Stimulated activated CD4-positive, alpha-beta T cell treated with anti-CD3 and anti-CD28 coated beads, Interleukin-2, amount 100 ng/mL, for 24 hours (primary cell): ENCODE data around the gene MRPS23.
A peak's percentile ranks its signal among the peaks of the same experiment; 100 is the strongest.

Source experiments
- DNase-seq, 2 donors: peaks; one replicate each; pipeline ENCODE4 v3.0.0-alpha.2; 2020

Gene MRPS23

DNA sequence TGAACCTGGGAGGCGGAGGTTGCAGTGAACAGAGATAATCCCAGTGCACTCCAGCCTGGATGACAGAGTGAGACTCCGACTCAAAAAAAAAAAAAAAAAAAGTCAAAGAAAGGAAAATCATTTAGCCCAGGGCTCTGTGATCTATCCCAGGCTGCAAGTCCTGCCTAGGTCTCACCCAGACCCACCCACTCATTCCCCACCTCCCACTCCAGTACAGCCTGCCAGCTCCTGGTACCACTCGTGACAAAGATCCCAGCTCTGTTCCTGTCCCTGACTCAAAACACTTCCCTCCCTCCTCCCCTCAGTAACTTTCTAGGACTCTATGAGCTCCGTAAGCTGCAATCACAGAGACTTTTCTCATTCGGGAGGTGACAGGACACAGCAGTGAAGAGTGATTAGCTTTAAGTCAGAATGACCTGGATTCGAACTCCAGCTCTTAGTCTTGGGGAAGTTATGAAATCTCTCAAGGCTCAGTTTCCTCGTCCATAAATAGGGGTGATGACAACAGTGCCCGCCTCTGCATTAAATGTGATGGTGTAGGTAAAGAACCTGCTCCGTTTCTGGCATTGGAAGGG is 28.0 kb upstream of the MRPS23 start:
- no peak for DNase-seq

DNA sequence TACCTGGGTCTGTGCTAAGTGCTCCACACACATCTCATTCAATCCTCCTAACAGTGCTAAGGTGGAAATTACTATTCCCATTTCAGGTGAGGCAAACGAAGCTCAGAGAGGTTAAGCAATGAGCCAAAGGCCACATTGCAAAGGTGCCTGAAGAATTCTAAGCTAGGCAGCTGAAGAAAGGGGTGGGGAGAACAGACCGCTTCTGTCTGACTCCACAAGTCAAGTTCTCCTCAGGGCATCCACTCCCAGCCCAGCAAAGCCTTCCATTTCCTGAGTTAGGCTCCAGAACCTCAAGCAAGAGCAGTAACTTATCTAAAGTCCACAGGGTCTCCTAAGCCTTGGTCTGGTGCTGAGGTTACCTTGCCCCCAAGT is 27.0 kb upstream of the MRPS23 start:
- DNase-seq = no peak

DNA sequence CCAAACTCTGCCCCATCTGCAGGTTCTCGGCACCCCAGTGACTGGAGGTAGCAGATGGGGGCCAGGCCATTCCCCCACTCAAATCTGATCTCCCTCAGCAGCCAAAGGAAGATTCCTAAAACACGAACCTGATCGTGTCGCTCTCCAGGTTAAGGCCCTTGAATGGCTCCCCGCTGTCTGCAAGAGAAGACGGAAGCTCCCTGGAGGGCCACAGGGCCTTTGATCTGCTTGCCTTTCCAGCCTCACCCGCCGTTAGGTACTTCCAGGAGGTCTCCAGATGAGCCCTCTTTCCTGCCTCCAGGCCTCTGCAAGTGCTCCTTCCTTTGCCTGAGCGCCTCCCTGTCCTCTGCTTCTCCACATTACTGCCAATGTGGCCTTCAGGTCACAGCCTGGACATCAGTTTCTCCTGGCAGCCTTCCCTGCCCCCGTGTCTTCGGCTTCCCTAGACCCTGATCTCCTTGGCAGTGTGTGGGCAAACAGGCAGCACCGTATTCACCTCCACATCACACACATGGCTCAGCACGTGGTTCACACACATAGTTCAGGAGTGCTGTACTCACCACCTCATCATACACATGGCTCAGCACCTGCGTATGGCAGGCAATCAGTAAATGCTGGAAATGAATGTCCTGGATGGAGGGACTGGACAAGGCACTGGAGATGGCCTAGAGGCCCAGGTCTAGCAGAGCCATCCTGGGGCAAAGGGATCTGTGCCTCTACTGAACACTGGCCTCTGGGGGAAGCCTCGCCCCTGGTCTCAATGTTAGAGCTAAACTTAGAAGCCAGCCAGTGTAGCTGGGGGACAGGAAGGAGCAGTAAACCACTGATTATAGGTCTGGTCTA is 26.4 kb upstream of the MRPS23 start:
- DNase-seq = no peak

DNA sequence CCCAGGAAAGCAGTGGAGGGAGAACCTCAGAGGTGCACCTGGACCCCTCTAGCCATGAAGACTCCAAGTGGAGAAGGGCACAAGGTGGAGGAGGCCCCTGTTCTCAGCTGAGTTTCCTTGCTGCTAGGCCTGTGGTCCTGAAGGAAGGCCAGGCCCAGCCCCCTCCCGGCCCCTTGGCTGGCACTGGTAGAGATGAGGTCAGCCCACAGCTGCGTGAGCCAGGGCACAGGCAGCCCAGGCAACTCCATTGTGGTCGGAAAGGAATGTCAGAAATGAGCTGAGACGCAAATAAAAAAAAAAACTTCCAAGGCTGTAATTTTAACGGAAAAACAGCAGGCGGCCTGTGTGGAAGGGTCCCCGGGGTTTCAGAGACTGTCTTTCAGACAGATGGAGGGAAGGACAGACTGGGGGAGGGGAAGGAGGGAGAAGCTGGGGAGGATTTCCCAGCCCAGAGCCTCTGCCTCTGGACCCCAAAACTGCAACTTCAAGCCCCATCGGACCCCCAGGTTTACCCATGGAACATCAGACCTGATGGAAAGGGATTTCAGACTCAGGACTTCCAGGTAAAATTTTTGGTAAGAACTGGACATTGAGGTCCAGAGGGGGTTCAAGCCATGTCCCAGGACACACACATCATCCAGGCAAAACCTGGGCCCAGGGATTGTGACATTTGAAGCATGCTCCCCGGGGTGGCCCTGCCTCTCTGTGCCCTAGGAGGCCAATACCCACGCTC is 25.6 kb upstream of the MRPS23 start:
- no peak for DNase-seq

DNA sequence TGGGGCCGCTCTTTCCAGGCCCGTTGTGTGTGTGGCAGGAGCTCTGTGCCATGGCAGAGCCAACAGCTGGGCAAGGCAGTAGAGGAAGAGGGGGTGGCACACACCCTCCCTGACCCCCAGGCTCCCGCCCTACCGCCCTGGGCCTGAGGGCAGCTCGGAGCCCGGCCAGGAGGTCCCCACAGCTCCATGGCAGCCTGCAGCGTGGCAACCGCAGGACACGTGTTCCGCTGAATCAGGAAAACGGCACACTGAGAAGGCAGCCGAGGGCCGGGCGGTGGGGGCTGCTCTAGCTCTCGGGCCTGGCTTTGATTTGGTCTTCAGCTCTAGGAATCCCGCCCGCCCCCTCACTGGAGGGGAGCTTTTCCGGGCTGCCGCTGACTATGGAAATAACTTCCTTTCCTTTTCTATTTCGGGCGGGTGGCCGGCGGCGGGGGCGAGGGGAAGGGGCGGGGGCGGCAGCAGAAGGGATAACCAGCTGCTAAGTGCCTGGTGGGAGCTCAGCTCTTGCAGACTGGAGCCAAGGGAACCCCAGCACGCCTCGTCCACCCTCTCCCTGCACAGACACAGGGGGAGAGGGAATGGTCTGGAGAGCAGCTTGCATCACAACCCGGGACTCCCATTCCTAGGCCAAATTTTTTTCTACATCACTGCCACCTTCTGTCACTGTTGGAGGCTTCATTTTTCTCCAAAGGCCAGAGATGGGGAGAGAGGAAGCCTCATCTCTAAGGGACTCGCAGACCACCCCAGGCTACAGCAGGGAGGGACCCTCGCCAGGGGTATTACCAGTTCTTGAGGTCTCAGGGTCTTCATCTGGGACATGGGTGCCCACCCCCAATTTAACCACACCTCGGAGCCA is 24.8 kb upstream of the MRPS23 start:
- peak; percentile 43 to 50 for DNase-seq

DNA sequence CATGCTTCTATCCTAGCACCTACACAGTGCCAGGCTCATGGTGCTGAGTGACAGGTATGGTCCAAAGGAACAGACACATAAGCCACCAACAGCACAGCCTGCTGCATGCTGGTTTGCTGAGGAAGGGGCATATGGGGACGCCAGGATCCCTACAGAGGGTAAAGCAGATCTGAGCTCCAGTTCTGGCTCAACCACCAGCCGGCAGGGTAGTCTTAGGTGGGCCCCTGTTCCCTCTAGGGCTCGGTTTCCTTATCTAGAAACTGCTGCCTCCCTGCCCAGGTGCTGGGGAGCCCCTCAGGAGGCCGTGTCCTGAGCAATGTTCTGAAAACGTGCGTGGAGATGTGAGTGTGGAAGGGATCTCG is 24.2 kb upstream of the MRPS23 start:
- DNase-seq = no peak

DNA sequence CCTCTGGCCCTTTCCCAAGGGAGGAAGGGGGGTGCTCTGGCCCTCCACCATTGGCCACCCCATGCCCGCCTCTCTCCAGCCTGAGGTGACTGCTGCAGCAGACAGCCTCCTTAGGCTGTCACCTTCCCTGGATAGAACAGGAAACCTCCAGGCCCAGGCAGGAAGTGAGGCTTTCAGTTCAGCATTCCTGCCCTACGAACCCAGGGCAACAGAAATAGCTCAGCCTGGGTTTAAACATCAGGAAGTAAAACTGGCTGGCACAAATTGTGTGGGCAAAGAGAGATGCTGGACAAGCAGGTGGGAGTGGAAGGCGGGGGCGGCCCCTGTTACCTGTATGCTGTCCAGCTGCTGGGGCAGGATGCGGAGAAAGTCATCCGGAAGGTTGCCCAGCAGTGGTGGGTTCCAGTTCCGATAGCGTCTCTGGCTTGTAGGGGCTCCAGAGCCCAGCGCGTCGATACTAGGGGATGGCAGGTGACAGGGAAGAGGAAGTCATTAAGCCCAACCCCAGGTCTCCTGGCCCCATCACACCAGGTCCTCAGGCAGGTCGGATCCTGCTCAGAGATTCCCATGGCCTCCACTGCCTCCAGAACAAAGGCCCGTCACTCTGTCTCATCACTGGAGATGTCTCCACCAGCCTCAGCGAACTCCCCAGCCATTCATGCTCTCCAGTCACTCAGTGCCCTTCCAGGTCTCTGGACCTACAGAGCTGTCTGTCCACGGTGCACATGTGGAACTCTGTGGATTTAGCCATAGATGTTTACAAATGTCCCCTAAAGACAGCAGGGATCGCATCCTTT is 23.6 kb upstream of the MRPS23 start:
- DNase-seq = no peak

DNA sequence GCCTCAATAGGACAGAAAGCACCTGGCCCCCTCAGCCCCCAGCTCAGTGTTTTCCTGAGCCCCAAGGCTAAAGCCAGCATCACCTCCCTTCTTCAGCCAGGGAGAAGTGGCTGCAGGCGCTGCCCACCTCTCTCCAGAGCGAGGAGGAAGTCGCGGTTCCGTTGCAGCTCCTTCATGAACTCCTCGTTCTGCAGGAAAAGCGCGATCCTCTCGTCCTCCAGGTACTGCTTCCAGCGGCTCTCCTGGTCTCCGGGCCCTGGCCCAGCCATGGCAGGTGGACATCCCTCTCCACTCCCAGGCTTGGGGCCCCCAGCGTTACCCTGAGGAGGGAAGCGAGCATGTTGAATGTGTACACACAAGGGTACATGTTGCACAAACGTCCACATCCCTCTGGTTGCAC is 22.7 kb upstream of the MRPS23 start:
- no peak for DNase-seq

DNA sequence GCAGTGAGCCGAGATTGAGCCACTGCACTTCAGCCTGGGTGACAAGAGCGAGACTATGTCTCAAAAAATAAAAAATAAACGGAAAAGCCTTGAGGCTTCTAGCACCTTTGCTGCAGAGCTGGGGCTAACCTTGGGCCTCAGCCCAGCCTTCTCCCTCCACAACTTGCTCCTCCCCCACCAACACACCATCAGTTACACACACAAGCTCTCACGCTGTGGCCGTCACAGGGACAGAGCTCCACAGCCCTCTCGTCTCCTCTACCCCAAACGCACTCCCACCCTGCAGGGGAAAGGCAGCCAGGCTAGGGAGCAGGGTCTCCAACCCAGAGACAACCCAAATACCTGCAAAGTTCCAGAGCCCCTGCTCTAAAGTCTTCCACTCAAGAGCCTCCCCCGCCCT is 22.0 kb upstream of the MRPS23 start:
- DNase-seq = no peak

DNA sequence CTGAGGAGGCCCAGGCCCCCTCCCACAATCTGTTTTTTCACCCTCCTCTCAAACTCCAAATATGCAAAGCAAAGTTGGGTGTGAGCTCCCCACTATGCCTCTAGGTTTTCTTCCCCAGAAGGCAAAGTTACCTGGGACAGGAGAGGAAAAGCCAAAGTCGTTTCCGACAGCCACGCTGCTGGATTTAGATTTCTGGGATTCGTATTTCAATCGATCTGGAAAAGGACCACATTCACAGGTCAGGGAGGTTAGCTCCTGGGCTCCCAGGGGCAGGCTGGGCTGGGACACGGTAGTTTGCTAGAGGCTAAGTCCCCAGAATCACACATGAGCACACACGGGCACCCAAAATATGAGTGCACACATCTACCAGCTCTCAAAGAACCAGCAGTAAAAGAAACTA is 21.3 kb upstream of the MRPS23 start:
- DNase-seq = no peak

DNA sequence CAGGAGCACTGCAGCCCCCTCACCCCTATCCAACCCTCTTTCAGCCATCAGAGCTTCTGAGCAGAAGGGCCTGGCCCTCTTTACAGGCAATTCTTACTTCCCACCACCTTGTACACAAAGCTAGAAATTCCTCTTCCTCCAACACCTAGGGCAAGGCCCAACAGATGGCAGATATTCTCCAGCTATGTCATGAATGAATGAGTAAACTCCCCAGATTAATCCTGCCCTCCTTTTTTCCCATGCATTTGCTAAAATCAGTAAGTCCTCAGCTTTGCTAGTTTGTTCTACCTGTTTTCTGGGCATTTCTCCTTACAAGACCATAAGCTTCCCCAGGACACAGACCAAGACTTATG is 20.4 kb upstream of the MRPS23 start:
- DNase-seq = no peak

DNA sequence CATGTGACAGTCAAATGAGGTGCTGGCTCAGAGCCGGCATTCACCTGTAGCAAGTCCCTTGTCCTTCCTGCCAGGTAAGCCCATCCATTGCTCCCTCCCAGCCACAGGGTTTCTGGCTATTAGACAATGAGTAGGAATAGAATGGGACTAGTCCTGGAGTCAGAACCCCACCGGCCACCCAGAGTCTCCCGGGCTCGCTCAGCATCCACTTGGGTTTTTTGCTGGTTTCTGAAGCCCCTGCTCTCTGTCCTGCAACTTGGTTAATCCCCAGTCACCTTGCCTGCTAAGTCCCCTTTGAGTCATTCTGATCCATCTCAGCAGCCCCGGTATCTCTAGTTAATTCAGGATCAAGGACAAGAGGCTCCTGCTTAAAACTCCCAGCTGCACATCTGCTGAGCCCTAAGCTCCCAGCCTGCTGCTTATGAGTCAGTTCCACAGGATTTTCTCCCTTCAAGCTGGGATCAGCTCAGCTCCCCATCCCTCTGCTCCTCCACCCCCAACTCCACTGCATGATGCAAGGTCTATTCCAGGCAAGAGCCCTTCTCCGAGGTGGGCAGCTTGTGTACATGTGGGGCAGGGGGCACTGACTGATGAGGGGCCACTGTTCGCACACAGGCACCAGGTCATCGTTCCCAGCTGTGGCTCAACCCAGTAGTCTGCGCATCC is 19.9 kb upstream of the MRPS23 start:
- no peak for DNase-seq

DNA sequence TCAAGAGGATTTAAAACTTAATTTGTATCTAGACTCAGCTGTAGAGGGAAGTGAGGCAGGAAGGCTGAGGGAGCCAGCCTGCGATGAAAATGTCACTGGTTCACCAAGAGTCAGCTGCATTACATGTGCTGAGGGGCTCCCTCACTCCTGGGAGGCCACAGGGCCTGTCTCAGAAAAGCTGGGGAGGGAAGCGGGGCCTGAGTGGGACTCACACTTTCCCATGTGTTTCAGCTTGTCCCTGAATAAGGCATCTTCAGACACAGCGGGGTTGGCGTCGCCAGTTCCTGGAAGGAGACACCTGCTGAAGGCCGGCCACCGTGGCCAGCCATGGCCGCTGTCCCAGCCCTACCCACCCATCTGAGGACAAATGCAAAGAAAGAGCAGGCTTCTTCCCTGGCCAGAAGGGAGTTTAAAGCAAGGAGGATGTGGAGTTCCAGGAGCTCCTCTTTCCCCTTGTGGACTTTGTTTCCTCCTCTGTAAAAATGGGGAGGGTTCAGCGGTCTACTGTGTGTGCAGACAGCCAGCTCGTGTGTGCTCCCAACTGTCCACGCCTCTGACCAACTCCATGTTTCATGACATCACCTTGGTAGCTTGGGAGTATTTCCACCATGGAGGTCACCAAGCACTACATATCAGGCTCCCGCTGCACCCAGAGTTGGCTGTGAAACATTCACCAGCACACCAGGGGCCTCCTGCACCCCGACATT is 19.2 kb upstream of the MRPS23 start:
- DNase-seq = no peak

DNA sequence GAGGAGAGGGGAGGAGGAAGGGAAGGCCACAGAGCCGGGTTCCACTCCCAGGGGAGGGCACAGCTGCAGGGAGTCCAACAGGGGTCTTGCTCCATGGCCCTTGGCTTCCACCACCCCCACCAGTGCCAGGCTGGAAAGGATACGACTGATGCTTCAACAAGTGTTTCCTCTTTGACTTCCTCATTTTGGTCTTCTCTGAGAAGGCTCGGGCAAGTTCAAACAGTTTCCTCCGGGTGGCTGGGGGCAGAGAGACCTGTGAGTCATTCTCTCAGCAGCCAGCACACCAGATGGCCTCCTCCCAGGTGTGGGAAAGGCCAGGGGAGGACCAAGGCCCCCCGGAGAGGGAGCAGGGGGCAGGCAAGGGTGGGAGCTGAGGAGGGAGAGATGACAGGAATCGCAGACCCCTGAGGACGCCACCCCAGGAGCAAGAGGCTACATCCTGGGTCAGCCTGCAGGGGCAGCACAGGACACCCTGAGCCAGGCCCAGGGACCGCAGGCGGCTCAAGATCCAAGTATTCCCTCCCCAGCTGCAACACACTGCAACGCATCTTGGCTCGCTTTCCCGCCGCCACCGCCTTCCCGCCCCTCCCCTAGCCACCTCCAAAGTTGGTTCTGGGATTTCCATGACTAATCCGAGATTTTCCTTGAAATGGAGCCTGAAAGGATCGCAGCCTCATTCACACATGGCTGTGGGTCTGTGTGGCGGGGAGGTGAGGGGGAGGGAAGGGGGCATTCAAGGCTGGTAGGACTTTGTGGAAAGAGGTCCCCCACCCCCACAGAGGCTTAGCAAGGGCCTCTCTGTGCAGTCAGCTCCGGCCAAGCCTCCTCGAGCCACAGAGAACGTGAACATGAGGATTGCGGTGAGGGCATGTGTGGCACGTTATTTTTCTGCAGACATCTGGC is 18.4 kb upstream of the MRPS23 start:
- peak in 1 of 2 donors; percentile 20 for DNase-seq

DNA sequence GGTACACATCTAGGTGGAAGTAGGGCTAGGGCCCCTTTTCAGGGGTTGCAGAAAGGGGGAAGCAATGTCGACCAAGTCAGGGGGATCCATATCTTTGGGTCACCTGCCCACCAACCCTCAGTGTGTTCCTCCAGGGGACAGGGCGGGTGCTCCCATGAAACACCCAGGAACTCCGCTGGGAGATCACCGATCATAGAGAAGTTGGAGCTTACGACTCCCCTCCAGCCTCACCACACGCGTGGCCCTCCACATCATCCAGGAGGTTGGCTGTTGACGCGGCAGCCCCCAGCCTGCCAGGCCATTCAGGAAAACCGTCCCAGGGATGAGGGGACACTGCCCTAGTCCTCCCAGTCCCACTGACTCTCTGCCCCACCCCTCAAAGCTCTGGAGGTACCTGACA is 17.3 kb upstream of the MRPS23 start:
- no peak for DNase-seq

DNA sequence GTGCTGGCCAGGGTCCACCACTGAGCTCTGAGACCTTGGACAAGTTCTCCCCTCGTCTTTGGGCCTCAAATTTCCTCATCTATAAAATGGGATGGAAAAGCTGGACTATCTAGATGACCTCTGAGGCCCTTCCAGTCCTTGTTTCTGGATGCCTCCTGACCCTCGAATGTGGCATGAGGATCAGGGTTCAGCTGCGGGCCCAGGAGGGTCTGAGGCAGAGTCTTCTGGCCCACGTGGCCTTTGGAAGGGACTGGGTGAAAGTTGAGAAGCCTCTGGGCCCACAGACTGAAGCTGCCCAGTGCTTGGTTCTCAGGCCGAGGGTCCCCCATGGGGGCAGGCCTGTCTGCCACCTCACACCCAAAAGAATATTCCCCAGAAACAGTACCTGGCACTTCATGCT is 16.9 kb upstream of the MRPS23 start:
- DNase-seq = no peak

DNA sequence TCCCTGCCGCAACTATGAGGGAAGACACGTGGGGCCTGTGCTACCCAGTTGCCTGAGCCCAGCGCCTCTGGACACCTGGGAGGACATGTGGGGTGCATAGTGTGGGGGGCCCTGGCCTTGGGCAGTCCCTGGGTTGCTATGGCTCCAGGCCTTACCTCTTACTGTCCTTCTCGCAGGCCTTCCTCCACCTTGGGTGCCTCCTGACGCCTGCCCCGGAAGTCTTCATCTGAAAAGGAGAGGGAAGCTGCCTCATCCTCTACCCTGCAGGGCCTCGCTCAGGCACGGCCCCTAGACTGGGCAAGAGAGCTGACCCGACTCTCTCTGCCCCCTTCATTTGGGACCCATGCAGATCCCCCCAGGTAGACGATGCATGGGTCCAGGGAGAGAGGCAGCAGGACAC is 16.5 kb upstream of the MRPS23 start:
- no peak for DNase-seq

DNA sequence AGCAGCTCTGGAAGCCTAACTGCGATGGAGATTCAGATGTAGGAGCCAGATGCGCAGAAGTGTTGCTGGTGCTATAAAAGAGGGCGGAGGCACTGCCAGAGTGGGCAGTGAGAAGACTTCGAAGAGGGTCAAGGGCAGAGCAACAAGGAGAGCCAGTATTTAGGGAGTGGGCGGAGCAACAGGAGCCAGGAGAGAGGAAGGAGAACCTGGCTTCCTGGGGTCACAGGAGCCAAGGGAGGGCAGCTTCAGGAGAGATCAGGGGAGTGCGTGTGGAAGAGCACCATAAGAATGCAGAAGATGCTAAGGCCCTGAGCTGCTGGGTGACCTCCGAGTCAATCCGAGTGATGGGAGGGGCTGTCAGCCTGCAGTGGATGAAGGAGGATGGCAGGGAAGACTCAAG is 14.4 kb upstream of the MRPS23 start:
- DNase-seq = no peak

DNA sequence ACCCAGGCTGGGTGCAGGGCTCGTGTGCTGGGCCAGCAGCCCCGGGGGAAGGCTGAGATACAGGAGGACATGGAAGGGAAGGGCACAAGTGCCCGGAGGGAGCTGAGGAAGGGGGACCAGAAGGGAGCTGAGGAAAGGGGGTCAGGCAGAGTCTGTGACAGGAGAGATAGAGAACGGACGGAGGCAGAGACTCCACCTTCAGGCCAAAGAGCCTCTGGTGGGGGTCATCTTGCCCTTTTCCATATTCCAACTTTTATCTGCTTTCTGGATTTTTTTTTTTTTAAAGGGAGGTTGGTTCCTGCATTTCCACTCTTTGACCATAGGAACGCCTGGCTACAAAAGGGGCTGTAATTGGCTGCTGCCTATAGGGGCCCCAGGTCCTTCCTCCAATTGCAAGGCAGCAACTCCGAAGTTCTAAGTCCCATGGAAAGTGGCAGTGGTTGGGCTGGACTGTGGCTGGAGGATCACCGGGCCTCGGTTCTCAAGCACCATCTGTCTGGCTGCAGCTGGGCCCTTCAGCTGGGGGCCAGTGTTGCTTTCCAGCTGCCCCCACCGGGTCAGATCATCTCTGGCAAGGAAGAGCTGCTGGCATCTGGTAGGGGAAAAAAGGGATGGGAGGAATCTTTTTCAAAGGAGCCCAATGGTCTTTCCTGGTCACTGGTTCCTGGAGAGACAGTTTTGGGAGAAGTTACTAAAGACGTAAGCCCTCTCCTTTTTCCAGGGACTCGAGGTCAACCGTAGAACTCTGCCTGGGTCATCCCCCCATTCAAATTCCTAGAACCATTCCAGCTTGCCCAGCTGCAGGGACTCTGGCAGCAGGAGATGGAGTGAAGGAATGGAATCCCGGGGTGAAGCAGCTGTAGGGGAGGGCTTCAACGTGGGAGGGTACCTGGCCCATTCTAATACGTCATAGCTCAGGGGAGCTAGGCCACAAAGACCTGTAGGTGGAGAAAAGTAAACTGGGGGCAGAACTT is 13.1 kb upstream of the MRPS23 start:
- DNase-seq = no peak
